GM19463 (cell line): Measurements from ENCODE around the gene HECW1.

Experiments used
- ATAC-seq: cut with Tn5 transposase; IDR thresholded peaks from one replicate; pipeline ENCODE4 v1.9.1; 2021; ENCODE audit warnings: mild to moderate bottlenecking, moderate library complexity; ENCODE audit not compliant: unreplicated experiment

The HECW1 gene

GRCh38 chr7:43142703-43143102 lies 30.3 kb downstream of the HECW1 start:
- no peak for ATAC-seq

GRCh38 chr7:43143918-43144589 lies 31.6 kb downstream of the HECW1 start:
- ATAC-seq: no peak

GRCh38 chr7:43148161-43148731 lies 35.8 kb downstream of the HECW1 start:
- no peak for ATAC-seq

GRCh38 chr7:43151076-43151475 lies 38.6 kb downstream of the HECW1 start:
- no peak for ATAC-seq

GRCh38 chr7:43152696-43153095 lies 40.2 kb downstream of the HECW1 start:
- ATAC-seq: no peak

- no peak for ATAC-seq
These were observed 43.2 kb downstream of the HECW1 start for GRCh38 chr7:43155636-43156035.

GRCh38 chr7:43163885-43164284 lies 51.4 kb downstream of the HECW1 start:
- ATAC-seq: no peak

- ATAC-seq: peak; percentile 98
These were observed 52.3 kb downstream of the HECW1 start for GRCh38 chr7:43164757-43165156.

GRCh38 chr7:43166686-43167085 lies 54.2 kb downstream of the HECW1 start:
- ATAC-seq: no peak

GRCh38 chr7:43169076-43169475 lies 56.6 kb downstream of the HECW1 start:
- ATAC-seq: no peak

- no peak for ATAC-seq
These were observed 58.1 kb downstream of the HECW1 start for GRCh38 chr7:43170571-43170970.

- ATAC-seq: no peak
These were observed 63.2 kb downstream of the HECW1 start for GRCh38 chr7:43175570-43176200.

GRCh38 chr7:43179393-43179792 lies 66.9 kb downstream of the HECW1 start:
- ATAC-seq: no peak

GRCh38 chr7:43192806-43193460 lies 80.5 kb downstream of the HECW1 start:
- no peak for ATAC-seq

- ATAC-seq: no peak
These were observed 81.4 kb downstream of the HECW1 start for GRCh38 chr7:43193893-43194292.

- no peak for ATAC-seq
These were observed 82.8 kb downstream of the HECW1 start for GRCh38 chr7:43195256-43195655.

GRCh38 chr7:43195768-43196167 lies 83.3 kb downstream of the HECW1 start:
- ATAC-seq: no peak

GRCh38 chr7:43196379-43196778 lies 83.9 kb downstream of the HECW1 start:
- ATAC-seq: no peak

GRCh38 chr7:43198016-43198415 lies 85.6 kb downstream of the HECW1 start:
- no peak for ATAC-seq

GRCh38 chr7:43198599-43199090 lies 86.2 kb downstream of the HECW1 start:
- ATAC-seq: no peak

GRCh38 chr7:43199371-43200160 lies 87.1 kb downstream of the HECW1 start:
- ATAC-seq: no peak
